GM23338 (cell line): ENCODE measurements around the gene KDM4B. TPM values are rescaled to one million over a fixed set of nuclear protein-coding genes. Genes with fewer than 3 reads are reported as not detected.

ENCODE experiments used
- ATAC-seq: fragments of 200-7000 bp; cut with Tn5 transposase; 3 replicates; pipeline ENCODE4 v1.9.1; 2020
- DNase-seq: peaks from one replicate; pipeline ENCODE4 v3.0.0-alpha.2; 2015; ENCODE audit warnings: low spot score
- H2AFZ ChIP-seq: fragments of 200-600 bp; sonication (generic); 2 replicates; pipeline ENCODE4 v1.8.0; 2016; ENCODE audit warnings: antibody characterized with exemption, mild to moderate bottlenecking, moderate library complexity
- H3F3A ChIP-seq: fragments of 200-600 bp; sonication (generic); replicated peaks from 2 replicates; pipeline ENCODE4 v1.8.0; 2017; ENCODE audit warnings: antibody characterized with exemption, mixed run types, low read depth
- H3K27ac ChIP-seq: fragments of 200-600 bp; sonication (generic); 2 replicates; pipeline ENCODE4 v1.6.1; 2016; ENCODE audit warnings: low read depth
- H3K27me3 ChIP-seq: fragments of 200-600 bp; sonication (generic); 2 replicates; pipeline ENCODE4 v1.8.0; 2016; ENCODE audit warnings: mild to moderate bottlenecking, mixed run types, moderate library complexity; ENCODE audit not compliant: insufficient read depth
- H3K36me3 ChIP-seq: fragments of 200-600 bp; sonication (generic); 2 replicates; pipeline ENCODE4 v1.8.0; 2016; ENCODE audit warnings: mild to moderate bottlenecking; ENCODE audit not compliant: insufficient read depth
- H3K4me1 ChIP-seq: fragments of 200-600 bp; sonication (generic); 2 replicates; pipeline ENCODE4 v1.8.0; 2016; ENCODE audit warnings: mild to moderate bottlenecking, moderate library complexity; ENCODE audit not compliant: insufficient read depth
- H3K4me2 ChIP-seq: fragments of 200-600 bp; sonication (generic); 2 replicates; pipeline ENCODE4 v1.7.1; 2017; ENCODE audit warnings: mixed run types
- H3K4me3 ChIP-seq: fragments of 200-600 bp; sonication (generic); 2 replicates; pipeline ENCODE4 v1.6.1; 2016; ENCODE audit warnings: mixed run types
- H3K79me2 ChIP-seq: fragments of 200-600 bp; sonication (generic); replicated peaks from 2 replicates; pipeline ENCODE4 v1.8.0; 2017; ENCODE audit warnings: mild to moderate bottlenecking; ENCODE audit not compliant: insufficient read depth
- H3K9me2 ChIP-seq: fragments of 200-600 bp; sonication (generic); 2 replicates; pipeline ENCODE4 v1.8.0; 2017; ENCODE audit not compliant: insufficient read depth
- H4K20me1 ChIP-seq: fragments of 200-600 bp; sonication (generic); replicated peaks from 2 replicates; pipeline ENCODE4 v1.8.0; 2017; ENCODE audit warnings: mild to moderate bottlenecking; ENCODE audit not compliant: insufficient read depth
- H3K27ac Mint-ChIP-seq: 2 replicates; pipeline ENCODE4 v1.8.0; 2020; ENCODE audit warnings: inconsistent platforms, mild to moderate bottlenecking, moderate library complexity, mixed read lengths
- H3K27me3 Mint-ChIP-seq: 3 replicates; pipeline ENCODE4 v1.8.0; 2022; ENCODE audit warnings: low read depth, mild to moderate bottlenecking, moderate library complexity, mixed read lengths, inconsistent platforms; ENCODE audit not compliant: insufficient read depth, poor library complexity
- H3K36me3 Mint-ChIP-seq: 3 replicates; pipeline ENCODE4 v1.8.0; 2021; ENCODE audit warnings: low read depth, mild to moderate bottlenecking, inconsistent platforms, moderate library complexity, mixed read lengths
- H3K4me1 Mint-ChIP-seq: 3 replicates; pipeline ENCODE4 v1.8.0; 2020; ENCODE audit warnings: mild to moderate bottlenecking, inconsistent platforms, mixed read lengths
- H3K4me3 Mint-ChIP-seq: 3 replicates; pipeline ENCODE4 v1.8.0; 2021; ENCODE audit warnings: moderate library complexity, mild to moderate bottlenecking, inconsistent platforms, mixed read lengths
- H3K9me3 Mint-ChIP-seq: 3 replicates; pipeline ENCODE4 v1.8.0; 2020; ENCODE audit warnings: moderate library complexity, mild to moderate bottlenecking, inconsistent platforms, mixed read lengths
- CREB1 ChIP-seq: fragments of 250-450 bp; sonication (Bioruptor Pico); IDR thresholded peaks from 2 replicates; pipeline ENCODE4 v1.5.0; 2020; ENCODE audit warnings: low read depth, mild to moderate bottlenecking, moderate library complexity
- CTCF ChIP-seq, 2 experiments: fragments of 200-600 bp in 1 of 2; sonication (generic) in 1 of 2; conservative IDR thresholded peaks; 2 replicates each; pipeline versions ENCODE4 v1.5.1 to v1.6.1; 2016 to 2017; ENCODE audit warnings: antibody characterized with exemption in 2 of 2, low read depth in 2 of 2, mild to moderate bottlenecking in 2 of 2, moderate library complexity in 1 of 2
- ETS1 ChIP-seq: IDR thresholded peaks from 2 replicates; pipeline ENCODE4 v1.6.1; 2016; ENCODE audit warnings: antibody characterized with exemption
- EZH2 ChIP-seq: fragments of 200-600 bp; sonication (generic); IDR thresholded peaks from one replicate; pipeline ENCODE4 v1.8.0; 2017; ENCODE audit warnings: antibody characterized with exemption, mild to moderate bottlenecking, low read depth; ENCODE audit not compliant: unreplicated experiment
- EZH2phosphoT487 ChIP-seq: fragments of 200-600 bp; sonication (generic); IDR thresholded peaks from one replicate; pipeline ENCODE4 v1.8.1; 2018; ENCODE audit warnings: antibody characterized with exemption; ENCODE audit not compliant: unreplicated experiment
- JUNB ChIP-seq: IDR thresholded peaks from one replicate; pipeline ENCODE4 v1.6.1; 2016; ENCODE audit warnings: antibody characterized with exemption; ENCODE audit not compliant: unreplicated experiment
- REST ChIP-seq: IDR thresholded peaks from one replicate; pipeline ENCODE4 v1.6.1; 2018; ENCODE audit warnings: antibody characterized with exemption; ENCODE audit not compliant: unreplicated experiment
- STAT1 ChIP-seq: IDR thresholded peaks from one replicate; pipeline ENCODE4 v1.6.1; 2016; ENCODE audit warnings: antibody characterized with exemption; ENCODE audit not compliant: unreplicated experiment
- ZNF114 ChIP-seq: fragments of 250-450 bp; sonication (Bioruptor Pico); IDR thresholded peaks from 2 replicates; pipeline ENCODE4 v1.5.0; 2020; ENCODE audit warnings: mild to moderate bottlenecking, moderate library complexity
- ZNF331 ChIP-seq: fragments of 250-450 bp; sonication (Bioruptor Pico); IDR thresholded peaks from 2 replicates; pipeline ENCODE4 v1.5.0; 2020; ENCODE audit warnings: low read depth, mild to moderate bottlenecking, moderate library complexity
- ZNF462 ChIP-seq: fragments of 250-450 bp; sonication (Bioruptor Pico); IDR thresholded peaks from 2 replicates; pipeline ENCODE4 v1.5.0; 2020; ENCODE audit warnings: mild to moderate bottlenecking, moderate library complexity
- polyA plus RNA-seq: library from polyadenylated mRNA; unstranded; fragments of >200 nt; fragmentation: Nextera tagmentation; extraction: Ambion mirVana; gene quantifications from 2 replicates; pipeline ENCODE4 v1.2.1, GENCODE V29; 2016
- total RNA-seq: library from RNA; depleted of rRNA; stranded (reverse); fragments of >200 nt; shearing (Covaris generic); gene quantifications from 2 replicates; pipeline ENCODE4 v1.2.3, GENCODE V29; 2014

The KDM4B gene
- total and polyA plus RNA-seq, 2 experiments from 2014 or later, result 9.1 to 27.6 TPM

- H4K20me1 ChIP-seq, result peaks cover 11% of the 10 kb centered on the region
These were observed 21.4 kb downstream of the KDM4B start for GRCh38 chr19:4990306-4990705.

More at GRCh38 chr19:4990306-4990705, 21.4 kb downstream of the KDM4B start:
- Mint-ChIP-seq H3K36me3 (no peaks in the 10 kb centered on the region), H3K27ac (no peak overlapping the region; the same call in 1 of the 2 replicates), H3K4me1 (peaks cover 27% of the 10 kb centered on the region), H3K4me3 (no peak overlapping the region), H3K27me3 (peaks cover 10% of the 10 kb centered on the region), H3K9me3 (no peaks in the 10 kb centered on the region)
- H3K36me3 ChIP-seq, result no peaks in the 10 kb centered on the region
- DNase-seq (no peak), ATAC-seq (no peak)
- H3K4me2 ChIP-seq, result no peak overlapping the region
- H2AFZ ChIP-seq, result no peak overlapping the region
- H3K27me3 ChIP-seq, result no peaks in the 10 kb centered on the region
- no peaks in the 10 kb centered on the region for H3K9me2 ChIP-seq
- peaks cover 93% of the 10 kb centered on the region for H3K79me2 ChIP-seq
- TF ChIP-seq EZH2, result no peak
- TF ChIP-seq CTCF (conservative IDR thresholded peaks at IDR 0.05; ENCODE audit: low read depth in 2 of 2), result no peak
- TF ChIP-seq ETS1, result no peak
- TF ChIP-seq CREB1 (CRISPR knock-in tag), result no peak
- TF ChIP-seq EZH2phosphoT487, result no peak
- TF ChIP-seq ZNF331 (CRISPR knock-in tag), result no peak
- TF ChIP-seq REST, result no peak
- no peak for TF ChIP-seq JUNB
- no peak for TF ChIP-seq ZNF114
- no peak for TF ChIP-seq ZNF462 (CRISPR knock-in tag)
- TF ChIP-seq STAT1, result no peak
- H3F3A ChIP-seq, result no peaks in the 10 kb centered on the region; the same call in 1 of the 2 replicates
- H3K4me3 ChIP-seq, result no peak overlapping the region
- H3K4me1 ChIP-seq, result no peaks in the 10 kb centered on the region
- H3K27ac ChIP-seq, result no peak overlapping the region
